Measurements from ENCODE around the gene C1D.
"Not testable (repeated sequence)": the region's sequence is repeated elsewhere in the genome, so short reads cannot be mapped to it uniquely, and the experiment has no call there.

C1D gene

GRCh38 chr2:67997903-67998302, 64.9 kb downstream of the C1D start:
- no peak for DNase-seq

GRCh38 chr2:67997528-67997900, 65.3 kb downstream of the C1D start:
- DNase-seq: no peak

DNA sequence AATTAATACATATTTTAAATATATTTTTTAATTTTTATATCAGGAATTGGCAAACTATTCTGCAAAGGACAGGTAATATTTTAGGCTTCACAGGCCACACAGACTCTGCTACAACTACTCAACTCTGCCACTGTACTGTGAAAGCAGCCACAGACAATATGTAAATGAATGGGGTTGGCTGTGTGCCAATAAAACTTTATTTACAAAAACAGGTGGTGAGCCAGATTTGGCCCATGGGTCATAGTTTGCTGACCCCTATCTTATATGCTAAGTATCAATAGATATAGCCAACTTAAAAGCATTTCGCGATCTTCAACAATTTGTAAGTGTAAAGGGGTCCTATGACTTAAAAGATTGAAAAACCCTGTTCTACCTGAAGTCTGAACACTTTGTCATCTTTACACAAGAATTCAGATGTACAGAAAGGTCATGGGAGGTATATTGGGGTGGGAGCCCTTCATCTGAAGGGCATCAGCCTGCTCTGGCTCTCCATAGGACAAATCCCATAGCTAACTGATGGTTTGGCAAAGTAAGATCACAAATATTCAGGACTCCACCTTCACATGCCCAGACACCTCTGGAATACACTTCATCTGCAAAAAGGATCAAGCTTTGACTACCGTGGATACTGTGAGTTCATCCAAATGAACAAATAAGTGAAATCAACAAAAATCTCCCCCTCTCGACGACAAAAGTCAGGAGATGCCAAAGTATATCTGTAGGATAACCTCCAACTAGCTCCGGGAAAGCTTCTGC, 65.9 kb downstream of the C1D start:
- DNase-seq: no peak

DNA sequence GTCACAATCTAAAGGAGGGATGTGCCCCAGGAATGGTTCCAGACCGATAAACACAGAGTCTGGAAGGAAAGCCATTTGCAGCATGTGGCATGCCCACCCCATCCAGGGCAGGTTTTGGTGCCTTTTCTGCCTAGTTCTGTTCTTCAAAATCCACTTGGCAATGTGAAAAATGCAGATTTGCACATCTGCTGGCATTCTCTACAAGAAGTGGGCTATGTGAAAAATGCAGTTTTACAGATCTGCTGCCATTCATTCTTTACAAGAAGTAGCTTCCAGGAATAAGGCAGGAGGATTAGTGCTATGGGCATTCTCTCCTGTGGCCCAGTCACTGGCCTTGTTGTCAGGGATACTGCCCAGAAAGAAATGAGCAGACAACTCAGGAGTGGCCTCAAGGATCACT, 68.1 kb downstream of the C1D start:
- DNase-seq: no peak

GRCh38 chr2:67994069-67994468, 68.7 kb downstream of the C1D start:
- not testable (repeated sequence) for DNase-seq

- no peak for DNase-seq
Observed at GRCh38 chr2:67993329-67993728, 69.5 kb downstream of the C1D start.

DNA sequence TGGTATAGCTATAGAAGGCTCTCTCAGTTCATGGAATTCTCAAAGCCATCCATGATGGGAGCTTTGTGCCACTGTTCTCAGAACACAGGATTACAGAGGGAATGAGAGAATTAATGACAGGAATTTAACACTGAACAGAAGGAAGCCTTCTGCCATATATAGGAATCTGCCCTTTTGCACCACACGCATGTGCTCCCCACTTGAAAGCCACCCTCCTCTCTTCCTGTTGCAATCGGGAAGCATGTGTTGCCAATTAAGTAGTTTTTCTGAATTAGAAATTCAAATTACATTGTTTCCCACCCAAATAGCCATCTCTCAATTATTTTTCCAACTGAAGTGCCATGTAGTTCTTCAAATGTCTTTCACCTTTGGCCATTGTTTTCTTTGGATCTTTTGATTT, 71.3 kb downstream of the C1D start:
- DNase-seq: no peak
